CD4-positive, alpha-beta memory T cell (primary cell): ENCODE data around the gene SMNDC1. TPM values are rescaled to one million over a fixed set of nuclear protein-coding genes. Genes with fewer than 3 reads are reported as not detected.
"Not testable (repeated sequence)": the region's sequence is repeated elsewhere in the genome, so short reads cannot be mapped to it uniquely, and the experiment has no call there.

Source experiments
- CTCF ChIA-PET: fragments of 350-600 bp; sonication (Branson Sonifier 250); formaldehyde crosslinking; loops from one replicate; lab custom pipeline; 2021; ENCODE audit warnings: inconsistent platforms; ENCODE audit not compliant: partially characterized antibody; lab: Charles Lee
- POLR2A ChIA-PET: fragments of 350-600 bp; sonication (Branson Sonifier 250); formaldehyde crosslinking; loops from one replicate; lab custom pipeline; 2021; ENCODE audit not compliant: partially characterized antibody; lab: Charles Lee
- DNase-seq, 5 donors: peaks; one replicate each; pipeline versions ENCODE4 v3.0.0 to v3.0.0-alpha.2; 2020 to 2022; ENCODE audit warnings: mixed read lengths in 1 of 5
- H3K27ac ChIP-seq: one replicate; pipeline ENCODE4 v1.7.0; 2013; ENCODE audit warnings: low read depth, low read length
- H3K27me3 ChIP-seq: 2 replicates; pipeline ENCODE4 v1.7.0; 2013; ENCODE audit warnings: mild to moderate bottlenecking, low read length, moderate library complexity; ENCODE audit not compliant: insufficient read depth
- H3K36me3 ChIP-seq: 2 replicates; pipeline ENCODE4 v1.7.0; 2013; ENCODE audit warnings: mild to moderate bottlenecking, low read length, moderate library complexity; ENCODE audit not compliant: insufficient read depth
- H3K4me1 ChIP-seq: 2 replicates; pipeline ENCODE4 v1.7.0; 2013; ENCODE audit warnings: mild to moderate bottlenecking, low read length, moderate library complexity; ENCODE audit not compliant: insufficient read depth
- H3K4me3 ChIP-seq, 2 donors: one replicate each; pipeline ENCODE4 v1.7.0; 2013; ENCODE audit warnings: low read length in 2 of 2, mild to moderate bottlenecking in 1 of 2
- H3K9me3 ChIP-seq, 2 donors: one replicate each; pipeline ENCODE4 v1.7.0; 2013; ENCODE audit warnings: low read length in 2 of 2, control low read depth in 1 of 2; ENCODE audit not compliant: control insufficient read depth in 1 of 2
- H3K27ac Mint-ChIP-seq, 7 donors: one replicate each; pipeline ENCODE4 v1.8.0; 2020 to 2021; ENCODE audit warnings: mixed read lengths in 7 of 7, mild to moderate bottlenecking in 6 of 7, inconsistent platforms in 3 of 7, moderate library complexity in 3 of 7
- H3K27me3 Mint-ChIP-seq, 2 donors: one replicate each; pipeline ENCODE4 v1.8.0; 2020 to 2021; ENCODE audit warnings: mixed read lengths in 2 of 2
- H3K36me3 Mint-ChIP-seq, 2 donors: one replicate each; pipeline ENCODE4 v1.8.0; 2020 to 2021; ENCODE audit warnings: mixed read lengths in 2 of 2, inconsistent platforms in 1 of 2, mild to moderate bottlenecking in 1 of 2
- H3K4me1 Mint-ChIP-seq, 4 donors: one replicate each; pipeline ENCODE4 v1.8.0; 2020 to 2021; ENCODE audit warnings: mixed read lengths in 4 of 4, mild to moderate bottlenecking in 1 of 4
- H3K4me3 Mint-ChIP-seq, 8 donors: one replicate each; pipeline ENCODE4 v1.8.0; 2020 to 2021; ENCODE audit warnings: mixed read lengths in 8 of 8, mild to moderate bottlenecking in 7 of 8, moderate library complexity in 6 of 8, inconsistent platforms in 3 of 8
- H3K9me3 Mint-ChIP-seq, 8 donors: one replicate each; pipeline ENCODE4 v1.8.0; 2020 to 2021; ENCODE audit warnings: mixed read lengths in 8 of 8, mild to moderate bottlenecking in 5 of 8, inconsistent platforms in 3 of 8, moderate library complexity in 1 of 8
- intact Hi-C: fragments of 100-400 bp; cut with micrococcal nuclease; formaldehyde crosslinking; loops from one replicate; pipeline ENCODE4 v1.15.1; 2023
- polyA plus RNA-seq, 2 donors: library from polyadenylated mRNA; unstranded; fragments of 300-500 nt; fragmentation: Illumina TruSeq; gene quantifications; one replicate each; pipeline ENCODE4 v1.2.3, GENCODE V29; 2021
- total RNA-seq, 2 experiments: library from RNA; stranded (reverse); gene quantifications; one replicate each; pipeline ENCODE4 v1.2.3, GENCODE V29; 2021

SMNDC1 gene
- total and polyA plus RNA-seq, 4 experiments from 2014 or later: 11.3 to 39.3 (median 30.8) TPM

GRCh38 chr10:110252151-110252550, 52.6 kb downstream of the SMNDC1 start:
- Mint-ChIP-seq H3K9me3 (peaks cover 0 to 8% (median 3%) of the 10 kb centered on the region in 8 donors), H3K27me3 (no peaks in the 10 kb centered on the region), H3K27ac (peak overlapping the region in 4 of 7 donors; percentile 21 to 67 (median 56)), H3K4me3 (peak overlapping the region in 4 of 8 donors; percentile 4 to 43 (median 32)), H3K4me1 (peaks cover 24 to 46% (median 34%) of the 10 kb centered on the region in 4 donors), H3K36me3 (peaks cover 16 to 38% of the 10 kb centered on the region in 2 donors)
- CTCF ChIA-PET: interaction anchor here (1.3 kb wide), 1 partner anchor 41 kb away, joined by 3 read pairs; no protein-coding TSS in a partner anchor
- DNase-seq: no peak
- Histone ChIP-seq H3K27me3 (no peaks in the 10 kb centered on the region), H3K4me3 (no peak overlapping the region), H3K27ac (no peak overlapping the region), H3K9me3 (no peaks in the 10 kb centered on the region), H3K4me1 (peaks cover 15% of the 10 kb centered on the region), H3K36me3 (no peaks in the 10 kb centered on the region)
- POLR2A ChIA-PET: interaction anchor here (0.5 to 2.0 kb wide), 5 partner anchors 10 to 44 kb away, joined by 3 to 4 read pairs (median 3); no protein-coding TSS in a partner anchor
- intact Hi-C loops: no loop called here

- H3K9me3 ChIP-seq, DNase-seq, H3K36me3 ChIP-seq, H3K27me3 Mint-ChIP-seq, H3K4me3 ChIP-seq, H3K27ac ChIP-seq, intact Hi-C loops, H3K9me3 Mint-ChIP-seq, H3K27me3 ChIP-seq: not testable (repeated sequence)
- Mint-ChIP-seq H3K27ac (peak overlapping the region in 5 of 7 donors; percentile 12 to 78 (median 71)), H3K36me3 (peaks cover 23 to 41% of the 10 kb centered on the region in 2 donors), H3K4me3 (peak overlapping the region in 3 of 8 donors; percentile 2 to 8 (median 4)), H3K4me1 (peaks cover 24 to 54% (median 31%) of the 10 kb centered on the region in 4 donors)
- ChIA-PET POLR2A (interaction anchor here (1.0 to 2.0 kb wide), 4 partner anchors 39 to 43 kb away, joined by 3 to 4 read pairs (median 3); no protein-coding TSS in a partner anchor), CTCF (interaction anchor here (1.3 kb wide), 1 partner anchor 41 kb away, joined by 3 read pairs; no protein-coding TSS in a partner anchor)
- peaks cover 15% of the 10 kb centered on the region for H3K4me1 ChIP-seq
Observed at GRCh38 chr10:110251392-110251791, 53.3 kb downstream of the SMNDC1 start.

DNA sequence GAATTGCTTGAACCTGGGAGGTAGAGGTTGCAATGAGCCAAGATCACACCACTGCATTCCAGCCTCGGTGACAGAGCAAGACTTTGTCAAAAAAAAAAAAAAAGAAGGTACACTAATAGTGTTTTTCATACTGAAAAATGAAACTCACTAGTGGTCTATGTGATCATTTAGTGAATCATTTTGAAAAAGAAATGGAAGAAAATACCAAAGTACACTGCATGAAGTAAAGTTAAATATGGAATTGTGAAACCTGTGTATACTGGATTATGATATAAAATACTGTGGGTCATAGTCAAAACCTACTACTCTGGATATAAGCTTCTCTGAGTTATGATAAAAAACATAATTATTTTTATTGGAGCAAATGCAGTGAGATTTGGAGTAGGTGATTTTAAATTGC, 55.2 kb downstream of the SMNDC1 start:
- intact Hi-C loops, POLR2A ChIA-PET, H3K27me3 Mint-ChIP-seq, CTCF ChIA-PET, H3K9me3 Mint-ChIP-seq, H3K36me3 ChIP-seq, H3K4me3 Mint-ChIP-seq, DNase-seq, H3K27ac ChIP-seq, H3K4me3 ChIP-seq, H3K9me3 ChIP-seq, H3K27me3 ChIP-seq: not testable (repeated sequence)
- Mint-ChIP-seq H3K4me1 (peaks cover 20 to 51% (median 31%) of the 10 kb centered on the region in 4 donors), H3K27ac (peak overlapping the region in 1 of 7 donors; percentile 25), H3K36me3 (peaks cover 25 to 45% of the 10 kb centered on the region in 2 donors)
- H3K4me1 ChIP-seq: peaks cover 15% of the 10 kb centered on the region

DNA sequence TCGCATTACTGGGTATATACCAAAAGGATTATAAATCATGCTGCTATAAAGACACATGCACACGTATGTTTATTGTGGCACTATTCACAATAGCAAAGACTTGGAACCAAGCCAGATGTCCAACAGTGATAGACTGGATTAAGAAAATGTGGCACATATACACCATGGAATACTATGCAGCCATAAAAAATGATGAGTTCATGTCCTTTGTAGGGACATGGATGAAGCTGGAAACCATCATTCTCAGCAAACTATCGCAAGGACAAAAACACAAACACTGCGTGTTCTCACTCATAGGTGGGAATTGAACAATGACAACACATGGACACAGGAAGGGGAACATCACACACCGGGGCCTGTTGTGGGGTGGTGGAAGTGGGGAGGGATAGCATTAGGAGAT, 56.9 kb downstream of the SMNDC1 start:
- H3K27me3 Mint-ChIP-seq, H3K4me3 ChIP-seq, H3K9me3 ChIP-seq, H3K27ac ChIP-seq, H3K4me3 Mint-ChIP-seq, POLR2A ChIA-PET, H3K36me3 ChIP-seq, H3K27me3 ChIP-seq, H3K9me3 Mint-ChIP-seq, intact Hi-C loops, DNase-seq, H3K4me1 ChIP-seq: not testable (repeated sequence)
- CTCF ChIA-PET: interaction anchor here (1.2 kb wide), 1 partner anchor 22 kb away, joined by 3 read pairs; no protein-coding TSS in a partner anchor
- peaks cover 13 to 34% (median 21%) of the 10 kb centered on the region in 4 donors for H3K4me1 Mint-ChIP-seq
- peak overlapping the region in 2 of 7 donors; percentile 1 to 40 for H3K27ac Mint-ChIP-seq
- H3K36me3 Mint-ChIP-seq: peaks cover 25 to 46% of the 10 kb centered on the region in 2 donors

- Histone ChIP-seq H3K4me1 (peaks cover 23% of the 10 kb centered on the region), H3K27me3 (no peaks in the 10 kb centered on the region), H3K9me3 (no peaks in the 10 kb centered on the region), H3K36me3 (peaks cover 9% of the 10 kb centered on the region), H3K4me3 (no peak overlapping the region), H3K27ac (no peak overlapping the region)
- Mint-ChIP-seq H3K27ac (no peak overlapping the region), H3K27me3 (no peaks in the 10 kb centered on the region), H3K4me3 (no peak overlapping the region), H3K4me1 (peaks cover 19 to 39% (median 28%) of the 10 kb centered on the region in 4 donors), H3K36me3 (peaks cover 28 to 42% of the 10 kb centered on the region in 2 donors), H3K9me3 (peaks cover 0 to 4% (median 0%) of the 10 kb centered on the region in 8 donors)
- intact Hi-C loops: loop anchor here (5.0 kb wide), 1 partner anchor 37 kb away; the partner anchor contains the start of gene MXI1
- no peak for DNase-seq
- ChIA-PET CTCF (interaction anchor here (1.0 to 1.8 kb wide), 3 partner anchors 10 to 34 kb away, joined by 3 to 5 read pairs (median 3); no protein-coding TSS in a partner anchor), POLR2A (interaction anchor here (1.1 to 1.4 kb wide), 2 partner anchors 15 to 60 kb away, joined by 3 to 4 read pairs; partner anchors contain the start of gene SMNDC1)
Observed at GRCh38 chr10:110244550-110244949, 60.2 kb downstream of the SMNDC1 start.

- H3K27ac Mint-ChIP-seq: peak overlapping the region in 1 of 7 donors; percentile 6
- peaks cover 0 to 11% (median 0%) of the 10 kb centered on the region in 8 donors for H3K9me3 Mint-ChIP-seq
- Histone ChIP-seq H3K4me1 (peaks cover 28% of the 10 kb centered on the region), H3K36me3 (peaks cover 9% of the 10 kb centered on the region), H3K27me3 (no peaks in the 10 kb centered on the region), H3K4me3 (no peak overlapping the region), H3K27ac (no peak overlapping the region), H3K9me3 (no peaks in the 10 kb centered on the region)
- intact Hi-C loops: loop anchor here (5.0 kb wide), 1 partner anchor 35 kb away; the partner anchor contains the start of gene MXI1
- ChIA-PET POLR2A (interaction anchor here (0.9 to 1.5 kb wide), 3 partner anchors 10 to 32 kb away, joined by 3 to 6 read pairs (median 3); no protein-coding TSS in a partner anchor), CTCF (interaction anchor here (1.3 to 1.4 kb wide), 3 partner anchors 13 to 33 kb away, joined by 3 read pairs; no protein-coding TSS in a partner anchor)
- DNase-seq: no peak
- no peaks in the 10 kb centered on the region for H3K27me3 Mint-ChIP-seq
- H3K36me3 Mint-ChIP-seq: peaks cover 37 to 47% of the 10 kb centered on the region in 2 donors
- peak overlapping the region in 4 of 8 donors; percentile 33 to 71 (median 46) for H3K4me3 Mint-ChIP-seq
- H3K4me1 Mint-ChIP-seq: peaks cover 22 to 47% (median 36%) of the 10 kb centered on the region in 4 donors
Observed at GRCh38 chr10:110242511-110242910, 62.2 kb downstream of the SMNDC1 start.

DNA sequence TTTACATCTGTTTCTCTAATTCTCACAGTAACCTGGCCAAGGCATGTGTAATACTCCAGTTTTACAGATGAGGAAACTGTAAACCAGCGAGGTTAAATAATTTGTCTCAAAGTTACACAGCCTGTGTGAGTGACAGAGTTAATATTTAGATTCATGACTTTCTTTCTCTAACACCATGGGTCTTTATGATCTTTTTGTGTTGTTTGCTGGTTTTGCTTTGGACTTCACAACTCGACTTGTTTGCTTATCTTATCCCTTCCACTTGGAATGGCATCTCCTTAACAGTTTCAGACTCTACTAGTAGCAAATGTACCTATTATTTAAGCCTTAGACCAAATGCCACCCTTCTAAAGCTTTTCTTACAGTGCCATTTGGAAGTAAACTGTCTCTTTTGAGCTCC, 62.9 kb downstream of the SMNDC1 start:
- peak overlapping the region in 6 of 8 donors; percentile 8 to 75 (median 59) for H3K4me3 Mint-ChIP-seq
- H3K27ac ChIP-seq: no peak overlapping the region
- intact Hi-C loops: loop anchor here (2.0 to 5.0 kb wide), 2 partner anchors 13 to 35 kb away; partner anchors contain the start of gene MXI1

More for the DNA sequence above, 62.9 kb downstream of the SMNDC1 start:
- peaks cover 38 to 47% of the 10 kb centered on the region in 2 donors for H3K36me3 Mint-ChIP-seq
- H3K27ac Mint-ChIP-seq: peak overlapping the region in 2 of 7 donors; percentile 3
- Histone ChIP-seq H3K4me3 (no peak overlapping the region), H3K9me3 (no peaks in the 10 kb centered on the region), H3K36me3 (peaks cover 9% of the 10 kb centered on the region), H3K27me3 (no peaks in the 10 kb centered on the region), H3K4me1 (peaks cover 28% of the 10 kb centered on the region)
- CTCF ChIA-PET: interaction anchor here (1.4 kb wide), 2 partner anchors 12 to 33 kb away, joined by 3 read pairs; no protein-coding TSS in a partner anchor
- DNase-seq: no peak
- peaks cover 0 to 11% (median 0%) of the 10 kb centered on the region in 8 donors for H3K9me3 Mint-ChIP-seq
- no peaks in the 10 kb centered on the region for H3K27me3 Mint-ChIP-seq
- H3K4me1 Mint-ChIP-seq: peaks cover 22 to 48% (median 38%) of the 10 kb centered on the region in 4 donors
- POLR2A ChIA-PET: interaction anchor here (0.9 to 1.5 kb wide), 4 partner anchors 10 to 31 kb away, joined by 3 to 6 read pairs (median 3); no protein-coding TSS in a partner anchor
